DND-41 (cell line): ENCODE results near the gene GOLGA8A.

Source experiments
- ATAC-seq: fragments of 200-7000 bp; cut with Tn5 transposase; 3 replicates; pipeline ENCODE4 v1.9.1; 2021; ENCODE audit warnings: low read depth; ENCODE audit not compliant: insufficient read depth
- DNase-seq: peaks from one replicate; pipeline ENCODE4 v3.0.0-alpha.2; 2020
- H2AFZ ChIP-seq: 2 replicates; pipeline ENCODE4 v1.6.0; 2012; ENCODE audit warnings: low read depth, low read length
- H3K27ac ChIP-seq: 2 replicates; pipeline ENCODE4 v1.5.1; 2012; ENCODE audit warnings: low read length, inconsistent platforms
- H3K27me3 ChIP-seq: fragments of 200-600 bp; sonication (generic); 2 replicates; pipeline ENCODE4 v1.6.0; 2012; ENCODE audit warnings: low read length, mild to moderate bottlenecking, inconsistent platforms; ENCODE audit not compliant: insufficient read depth, poor library complexity
- H3K36me3 ChIP-seq: 2 replicates; pipeline ENCODE4 v1.5.1; 2012; ENCODE audit warnings: low read length, inconsistent platforms; ENCODE audit not compliant: insufficient read depth
- H3K4me1 ChIP-seq: 2 replicates; pipeline ENCODE4 v1.5.1; 2012; ENCODE audit warnings: mild to moderate bottlenecking, low read length; ENCODE audit not compliant: insufficient read depth
- H3K4me2 ChIP-seq: 2 replicates; pipeline ENCODE4 v1.6.0; 2012; ENCODE audit warnings: mild to moderate bottlenecking, moderate library complexity, low read length, inconsistent platforms; ENCODE audit not compliant: insufficient read depth
- H3K4me3 ChIP-seq, 2 experiments: fragments of 200-600 bp in 1 of 2; shearing (Covaris generic) in 1 of 2; 2 replicates each; pipeline ENCODE4 v1.5.1; 2012 to 2016; ENCODE audit warnings: inconsistent platforms in 2 of 2, low read length in 2 of 2, mild to moderate bottlenecking in 2 of 2, low read depth in 1 of 2, moderate library complexity in 1 of 2
- H3K79me2 ChIP-seq: 2 replicates; pipeline ENCODE4 v1.6.0; 2012; ENCODE audit warnings: low read length, inconsistent platforms; ENCODE audit not compliant: insufficient read depth
- H3K9ac ChIP-seq: 2 replicates; pipeline ENCODE4 v1.6.0; 2012; ENCODE audit warnings: low read depth, mild to moderate bottlenecking, inconsistent platforms, low read length, moderate library complexity
- H3K9me3 ChIP-seq: 2 replicates; pipeline ENCODE4 v1.5.1; 2012; ENCODE audit warnings: low read length, moderate library complexity, mild to moderate bottlenecking, inconsistent platforms; ENCODE audit not compliant: insufficient read depth, severe bottlenecking
- H4K20me1 ChIP-seq: 2 replicates; pipeline ENCODE4 v1.6.0; 2012; ENCODE audit warnings: low read length; ENCODE audit not compliant: insufficient read depth
- EZH2 ChIP-seq: IDR thresholded peaks from 3 replicates; pipeline ENCODE4 v1.6.1; 2012; ENCODE audit warnings: borderline replicate concordance, low read depth, mild to moderate bottlenecking, moderate library complexity, low read length, inconsistent platforms; ENCODE audit not compliant: severe bottlenecking
- TF ChIP-seq, protein P1 (sequence below): IDR thresholded peaks from 2 replicates; pipeline ENCODE4 v1.5.1; 2012; ENCODE audit warnings: borderline replicate concordance, low read length, moderate library complexity, mild to moderate bottlenecking; ENCODE audit not compliant: poor library complexity, severe bottlenecking; ENCODE audit errors: extremely low read depth

The GOLGA8A gene

DNA sequence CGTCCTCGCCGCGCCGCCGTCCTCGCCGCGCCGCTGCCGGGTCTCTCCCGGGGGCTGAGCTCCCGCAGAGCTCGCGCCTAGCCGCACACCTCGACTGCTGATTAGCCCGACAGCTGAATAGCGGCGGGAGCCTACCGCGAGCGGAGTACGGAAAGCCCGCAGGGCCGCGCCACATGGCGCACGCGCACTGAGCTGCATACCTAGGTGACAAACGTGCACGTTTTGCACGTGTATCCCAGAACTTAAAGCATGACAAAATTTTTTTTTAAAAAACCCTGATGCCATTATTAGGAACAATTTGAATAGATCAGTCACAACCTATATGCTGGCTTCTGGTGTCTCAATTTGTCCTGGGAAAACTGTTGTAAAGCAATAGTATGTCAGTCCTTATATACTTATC lies at the start of gene GOLGA8A:
GOLGA8A (minus strand) TSS at position 122 of the 400 bp plus-strand sequence. CDS start 48,117 bp downstream, outside the sequence.
- Histone ChIP-seq H3K9me3 (no peaks in the 10 kb centered on the region), H3K79me2 (no peaks in the 10 kb centered on the region), H3K27me3 (no peaks in the 10 kb centered on the region), H3K9ac (no peak within 1 kb of the TSS), H3K36me3 (no peaks in the 10 kb centered on the region), H3K4me3 (no peak within 1 kb of the TSS), H2AFZ (no peak within 1 kb of the TSS), H3K27ac (no peak within 1 kb of the TSS), H4K20me1 (no peaks in the 10 kb centered on the region), H3K4me1 (no peaks in the 10 kb centered on the region), H3K4me2 (no peak within 1 kb of the TSS)
- DNase-seq (no peak), ATAC-seq (no peak)
- TF ChIP-seq, protein P1, sequence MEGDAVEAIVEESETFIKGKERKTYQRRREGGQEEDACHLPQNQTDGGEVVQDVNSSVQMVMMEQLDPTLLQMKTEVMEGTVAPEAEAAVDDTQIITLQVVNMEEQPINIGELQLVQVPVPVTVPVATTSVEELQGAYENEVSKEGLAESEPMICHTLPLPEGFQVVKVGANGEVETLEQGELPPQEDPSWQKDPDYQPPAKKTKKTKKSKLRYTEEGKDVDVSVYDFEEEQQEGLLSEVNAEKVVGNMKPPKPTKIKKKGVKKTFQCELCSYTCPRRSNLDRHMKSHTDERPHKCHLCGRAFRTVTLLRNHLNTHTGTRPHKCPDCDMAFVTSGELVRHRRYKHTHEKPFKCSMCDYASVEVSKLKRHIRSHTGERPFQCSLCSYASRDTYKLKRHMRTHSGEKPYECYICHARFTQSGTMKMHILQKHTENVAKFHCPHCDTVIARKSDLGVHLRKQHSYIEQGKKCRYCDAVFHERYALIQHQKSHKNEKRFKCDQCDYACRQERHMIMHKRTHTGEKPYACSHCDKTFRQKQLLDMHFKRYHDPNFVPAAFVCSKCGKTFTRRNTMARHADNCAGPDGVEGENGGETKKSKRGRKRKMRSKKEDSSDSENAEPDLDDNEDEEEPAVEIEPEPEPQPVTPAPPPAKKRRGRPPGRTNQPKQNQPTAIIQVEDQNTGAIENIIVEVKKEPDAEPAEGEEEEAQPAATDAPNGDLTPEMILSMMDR = no peak
- TF ChIP-seq EZH2 = no peak

GRCh38 chr15:34483644-34484043 lies 46.0 kb upstream of the GOLGA8A start:
- Histone ChIP-seq H3K36me3 (no peaks in the 10 kb centered on the region), H3K4me1 (no peaks in the 10 kb centered on the region), H3K9me3 (no peaks in the 10 kb centered on the region), H3K4me3 (no peak overlapping the region), H3K79me2 (no peaks in the 10 kb centered on the region), H2AFZ (no peak overlapping the region), H4K20me1 (no peaks in the 10 kb centered on the region), H3K9ac (no peak overlapping the region), H3K4me2 (no peak overlapping the region), H3K27me3 (no peaks in the 10 kb centered on the region), H3K27ac (no peak overlapping the region)
- TF ChIP-seq, protein P1 = no peak
- TF ChIP-seq EZH2 = no peak
- ATAC-seq (no peak), DNase-seq (no peak)

GRCh38 chr15:34481370-34481769 lies 43.8 kb upstream of the GOLGA8A start:
- H3K27me3 ChIP-seq = no peaks in the 10 kb centered on the region
- H3K9me3 ChIP-seq = no peaks in the 10 kb centered on the region
- ATAC-seq (no peak), DNase-seq (no peak)
- H4K20me1 ChIP-seq = no peaks in the 10 kb centered on the region
- TF ChIP-seq, protein P1 = no peak
- no peak for TF ChIP-seq EZH2
- no peak overlapping the region for H3K4me2 ChIP-seq
- H2AFZ ChIP-seq = no peak overlapping the region
- no peaks in the 10 kb centered on the region for H3K79me2 ChIP-seq
- H3K36me3 ChIP-seq = no peaks in the 10 kb centered on the region
- no peak overlapping the region for H3K4me3 ChIP-seq
- H3K4me1 ChIP-seq = no peaks in the 10 kb centered on the region
- no peak overlapping the region for H3K27ac ChIP-seq
- no peak overlapping the region for H3K9ac ChIP-seq

GRCh38 chr15:34473840-34474239 lies 36.2 kb upstream of the GOLGA8A start:
- Histone ChIP-seq H3K27ac (no peak overlapping the region), H3K9ac (no peak overlapping the region), H3K36me3 (no peaks in the 10 kb centered on the region), H3K4me3 (no peak overlapping the region), H3K4me2 (no peak overlapping the region), H3K79me2 (no peaks in the 10 kb centered on the region), H3K9me3 (no peaks in the 10 kb centered on the region), H2AFZ (no peak overlapping the region), H4K20me1 (no peaks in the 10 kb centered on the region), H3K27me3 (no peaks in the 10 kb centered on the region), H3K4me1 (no peaks in the 10 kb centered on the region)
- ATAC-seq = no peak
- TF ChIP-seq, protein P1 = no peak
- no peak for TF ChIP-seq EZH2
- no peak for DNase-seq
